Lower leg skin (tissue), 4 donors: Measurements from ENCODE around the gene DAP3. TPM values are rescaled to one million over a fixed set of nuclear protein-coding genes. Genes with fewer than 3 reads are reported as not detected.
"Not testable (repeated sequence)": the region's sequence is repeated elsewhere in the genome, so short reads cannot be mapped to it uniquely, and the experiment has no call there.

Source experiments
- DNase-seq, 2 donors: peaks; one replicate each; pipeline ENCODE4 v3.0.0-alpha.2; 2019; ENCODE audit warnings: low spot score in 2 of 2
- H3K4me3 ChIP-seq: fragments of 200-600 bp; sonication (generic); 2 replicates; pipeline ENCODE4 v1.5.1; 2017; ENCODE audit warnings: mild to moderate bottlenecking, low read depth; ENCODE audit not compliant: poor library complexity, severe bottlenecking
- POLR2A ChIP-seq, 2 donors: fragments of 450-650 bp; IDR thresholded peaks; one replicate each; pipeline ENCODE4 v1.6.1; 2016 to 2017; ENCODE audit warnings: antibody characterized with exemption in 2 of 2, mild to moderate bottlenecking in 1 of 2, moderate library complexity in 1 of 2
- WGBS, 2 donors: methylation state at CpG; one replicate each; pipeline ENCODE4 v1.1.5; 2018; 5-methylcytosine and 5-hydroxymethylcytosine counted together
- intact Hi-C: fragments of 100-400 bp; cut with DNase I; formaldehyde crosslinking; loops from one replicate; pipeline ENCODE4 v1.15.0; 2023; ENCODE audit warnings: low total_unique reads
- total RNA-seq, 4 donors: library from RNA; depleted of rRNA; stranded (reverse); fragments of >200 nt; gene quantifications; one replicate each; pipeline ENCODE4 v1.1.0, GENCODE V29; 2016
- TF ChIP-seq, protein P1 (sequence below), 3 donors: fragments of 450-650 bp; IDR thresholded peaks; one replicate each; pipeline ENCODE4 v1.5.1; 2016; ENCODE audit warnings: antibody characterized with exemption in 3 of 3, mild to moderate bottlenecking in 3 of 3, moderate library complexity in 2 of 3

Gene DAP3
- total RNA-seq, 4 donors from 2014 or later, result 88.7 to 163 (median 120) TPM

DNA sequence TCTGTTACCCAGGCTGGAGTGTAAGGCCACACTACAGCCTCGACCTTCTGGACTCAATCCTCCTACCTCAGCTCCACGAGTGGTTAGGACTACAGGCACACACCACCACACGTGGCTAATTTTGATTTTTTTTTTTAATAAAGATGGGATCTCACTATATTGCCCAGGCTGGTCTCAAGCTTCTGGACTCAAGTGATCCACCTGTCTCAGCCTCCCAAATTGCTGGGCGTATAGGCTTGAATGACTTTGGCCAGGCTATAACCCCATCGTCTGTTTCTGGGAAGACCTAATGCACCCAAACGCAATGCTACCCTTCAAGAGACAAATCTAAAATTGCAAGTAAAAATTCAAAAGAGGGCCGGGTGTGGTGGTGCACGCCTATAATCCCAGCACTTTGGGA lies 52.1 kb downstream of the DAP3 start:
- TF ChIP-seq, protein P1, sequence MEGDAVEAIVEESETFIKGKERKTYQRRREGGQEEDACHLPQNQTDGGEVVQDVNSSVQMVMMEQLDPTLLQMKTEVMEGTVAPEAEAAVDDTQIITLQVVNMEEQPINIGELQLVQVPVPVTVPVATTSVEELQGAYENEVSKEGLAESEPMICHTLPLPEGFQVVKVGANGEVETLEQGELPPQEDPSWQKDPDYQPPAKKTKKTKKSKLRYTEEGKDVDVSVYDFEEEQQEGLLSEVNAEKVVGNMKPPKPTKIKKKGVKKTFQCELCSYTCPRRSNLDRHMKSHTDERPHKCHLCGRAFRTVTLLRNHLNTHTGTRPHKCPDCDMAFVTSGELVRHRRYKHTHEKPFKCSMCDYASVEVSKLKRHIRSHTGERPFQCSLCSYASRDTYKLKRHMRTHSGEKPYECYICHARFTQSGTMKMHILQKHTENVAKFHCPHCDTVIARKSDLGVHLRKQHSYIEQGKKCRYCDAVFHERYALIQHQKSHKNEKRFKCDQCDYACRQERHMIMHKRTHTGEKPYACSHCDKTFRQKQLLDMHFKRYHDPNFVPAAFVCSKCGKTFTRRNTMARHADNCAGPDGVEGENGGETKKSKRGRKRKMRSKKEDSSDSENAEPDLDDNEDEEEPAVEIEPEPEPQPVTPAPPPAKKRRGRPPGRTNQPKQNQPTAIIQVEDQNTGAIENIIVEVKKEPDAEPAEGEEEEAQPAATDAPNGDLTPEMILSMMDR (IDR thresholded peaks at IDR 0.05), result no peak
- no peak for TF ChIP-seq POLR2A (IDR thresholded peaks at IDR 0.05)
- intact Hi-C loops, result no loop called here
- H3K4me3 ChIP-seq, result no peak overlapping the region
- DNase-seq, result no peak
- WGBS, 2 donors, result 86 to 91% methylated on average over 8 of the region's 8 CpGs

DNA sequence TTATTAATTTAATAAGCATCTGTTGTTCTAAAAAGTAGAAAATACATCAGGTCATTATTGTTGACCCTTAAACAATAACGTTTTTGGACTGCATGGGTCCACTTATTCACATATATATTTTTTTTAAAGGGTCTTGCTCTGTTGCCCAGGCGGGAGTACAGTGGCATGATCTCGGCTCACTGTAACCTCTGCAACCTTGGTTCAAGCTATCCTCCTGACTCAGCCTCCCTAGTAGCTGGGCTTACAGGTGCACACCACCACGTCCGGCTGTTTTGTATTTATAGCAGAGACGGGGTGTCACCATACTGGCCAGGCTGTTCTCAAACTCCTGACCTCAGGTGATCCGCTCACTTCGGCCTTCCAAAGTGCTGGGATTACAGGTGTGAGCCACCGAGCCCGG lies 53.0 kb downstream of the DAP3 start:
- 89 to 93% methylated on average over 10 of the region's 10 CpGs for WGBS, 2 donors
- intact Hi-C loops, result no loop called here

DNA sequence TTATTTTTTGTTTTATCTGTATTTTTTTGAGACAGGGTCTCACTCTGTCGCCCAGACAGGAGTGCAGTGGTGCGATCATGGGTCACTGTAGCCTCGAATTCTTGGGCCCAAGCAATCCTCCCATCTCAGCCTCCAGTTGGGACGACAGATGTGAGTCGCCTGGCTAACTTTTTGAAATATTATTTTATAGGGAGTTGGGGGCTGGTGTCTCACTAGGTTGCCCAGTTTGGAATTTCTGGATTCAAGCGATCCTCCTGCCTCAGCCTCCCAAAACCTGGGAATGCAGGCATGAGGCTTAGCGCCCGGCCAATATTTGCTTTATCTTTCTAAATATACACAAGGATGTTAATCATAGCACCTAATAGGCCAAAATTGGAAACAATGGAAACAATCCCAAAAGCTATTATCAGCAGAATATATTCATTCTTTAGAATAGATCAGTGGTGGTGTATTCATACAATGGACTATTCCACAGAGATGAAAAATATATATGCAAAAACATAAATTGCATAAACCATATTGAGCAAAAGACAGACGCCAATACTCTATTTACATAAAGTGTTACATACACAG lies 55.9 kb downstream of the DAP3 start:
- peak overlapping the region; percentile 37 for H3K4me3 ChIP-seq
- intact Hi-C loops, result no loop called here
- no peak for DNase-seq
- TF ChIP-seq, protein P1 (IDR thresholded peaks at IDR 0.05), result no peak
- TF ChIP-seq POLR2A (IDR thresholded peaks at IDR 0.05), result no peak
- WGBS, 2 donors, result 82 to 83% methylated on average over 9 of the region's 9 CpGs

More for the DNA sequence above, 53.0 kb downstream of the DAP3 start:
- DNase-seq, result no peak
- TF ChIP-seq, protein P1 (IDR thresholded peaks at IDR 0.05), result no peak
- TF ChIP-seq POLR2A (IDR thresholded peaks at IDR 0.05), result no peak
- no peak overlapping the region for H3K4me3 ChIP-seq

DNA sequence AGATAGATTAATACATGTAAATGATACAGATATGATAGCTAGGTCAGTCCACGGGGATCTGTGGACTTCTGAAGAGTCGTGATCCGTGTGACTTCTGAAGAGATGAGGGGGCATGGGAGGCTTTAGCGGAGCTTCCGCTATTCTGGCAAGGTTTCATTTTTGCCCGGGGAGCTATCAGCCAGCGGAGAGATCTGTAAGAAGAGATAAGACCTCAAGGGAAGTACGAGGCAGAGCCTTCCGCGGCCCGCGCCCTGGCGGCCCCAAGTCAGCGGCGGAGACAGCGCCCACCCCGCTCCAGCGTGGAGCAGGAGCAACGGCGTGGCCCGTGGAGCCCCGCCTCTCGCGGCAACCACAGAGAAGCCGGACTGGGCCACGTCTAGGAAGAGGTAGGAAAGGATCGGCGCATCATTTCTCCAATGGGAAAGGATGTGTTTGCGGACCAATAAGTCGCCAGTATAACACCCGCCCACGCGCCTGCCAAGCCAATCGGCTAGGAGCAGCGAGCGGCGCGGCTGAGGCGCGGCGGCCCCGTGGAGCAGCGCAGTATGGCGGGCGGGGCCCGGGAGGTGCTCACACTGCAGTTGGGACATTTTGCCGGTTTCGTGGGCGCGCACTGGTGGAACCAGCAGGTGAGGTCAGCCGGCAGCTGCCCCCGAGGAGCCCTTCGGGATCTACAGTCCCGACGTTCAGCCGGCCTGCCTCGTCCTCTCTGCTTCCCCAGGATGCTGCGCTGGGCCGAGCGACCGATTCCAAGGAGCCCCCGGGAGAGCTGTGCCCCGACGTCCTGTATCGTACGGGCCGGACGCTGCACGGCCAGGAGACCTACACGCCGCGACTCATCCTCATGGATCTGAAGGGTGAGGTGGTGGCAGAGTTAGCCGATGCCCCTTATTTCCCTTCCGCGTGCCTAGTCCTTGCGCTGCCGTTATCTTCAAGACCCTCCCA lies 56.7 kb downstream of the DAP3 start:
- H3K4me3 ChIP-seq, result peak overlapping the region; percentile 37
- peak; percentile 96 to 98 for DNase-seq
- intact Hi-C loops, result not testable (repeated sequence)
- WGBS, 2 donors, result 0% methylated on average over 23 to 46 of the region's 77 CpGs

DNA sequence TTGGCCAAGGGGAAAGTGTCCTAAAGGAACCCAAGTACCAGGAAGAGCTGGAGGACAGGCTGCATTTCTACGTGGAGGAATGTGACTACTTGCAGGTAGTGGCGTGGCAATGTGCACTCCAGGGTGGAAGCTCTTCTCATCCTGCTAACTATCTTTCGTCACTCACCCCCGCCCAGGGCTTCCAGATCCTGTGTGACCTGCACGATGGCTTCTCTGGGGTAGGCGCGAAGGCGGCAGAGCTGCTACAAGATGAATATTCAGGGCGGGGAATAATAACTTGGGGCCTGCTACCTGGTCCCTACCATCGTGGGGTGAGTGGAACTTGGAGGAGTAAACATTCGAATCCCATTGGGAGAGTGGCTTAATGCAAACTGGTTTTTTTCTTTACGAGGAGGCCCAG lies 58.7 kb downstream of the DAP3 start:
- DNase-seq, intact Hi-C loops: not testable (repeated sequence)
- WGBS, 2 donors, result 87 to 92% methylated on average over 11 to 12 of the region's 12 CpGs

DNA sequence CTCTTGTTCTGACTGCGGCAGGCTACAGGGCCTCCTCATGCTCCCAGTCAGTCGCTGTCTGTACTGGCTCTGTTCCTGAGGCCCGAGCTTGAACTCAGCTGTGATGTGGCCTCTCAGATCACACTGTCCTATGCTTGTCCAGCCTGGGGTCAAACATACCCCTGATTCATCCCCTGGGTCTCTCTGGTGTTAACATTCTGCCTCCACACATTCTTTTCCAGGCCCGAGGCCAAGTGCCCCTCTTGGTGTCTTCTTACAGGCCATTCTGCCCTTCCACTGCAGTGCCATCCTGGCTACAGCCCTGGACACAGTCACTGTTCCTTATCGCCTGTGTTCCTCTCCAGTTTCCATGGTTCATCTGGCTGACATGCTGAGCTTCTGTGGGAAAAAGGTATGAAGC lies 59.2 kb downstream of the DAP3 start:
- 84 to 87% methylated on average over 5 of the region's 5 CpGs for WGBS, 2 donors
- DNase-seq, intact Hi-C loops, H3K4me3 ChIP-seq: not testable (repeated sequence)

More for the DNA sequence above, 58.7 kb downstream of the DAP3 start:
- H3K4me3 ChIP-seq, result not testable (repeated sequence)

DNA sequence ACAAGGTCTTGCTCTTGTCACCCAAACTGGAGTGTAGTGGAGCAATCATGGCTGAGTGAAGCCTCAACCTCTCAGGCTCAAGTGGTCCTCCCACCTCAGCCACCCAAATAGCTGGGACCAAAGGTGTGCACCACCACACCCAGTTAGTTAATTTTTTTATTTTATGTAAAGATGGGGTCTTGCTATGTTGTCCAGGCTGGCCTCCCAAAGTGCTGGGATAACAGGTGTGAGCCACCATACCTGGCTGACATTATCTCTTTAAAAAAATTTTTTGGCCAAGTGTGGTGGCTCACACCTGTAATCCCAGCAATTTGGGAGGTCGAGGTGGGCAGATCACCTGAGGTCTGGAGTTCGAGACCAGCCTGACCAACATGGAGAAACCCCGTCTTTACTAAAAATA lies 70.1 kb downstream of the DAP3 start:
- intact Hi-C loops, DNase-seq, H3K4me3 ChIP-seq: not testable (repeated sequence)
- WGBS, 2 donors, result 95 to 98% methylated on average over 3 of the region's 3 CpGs
